Naive thymus-derived CD8-positive, alpha-beta T cell (primary cell): ENCODE measurements around the gene ATP13A2. TPM values are rescaled to one million over a fixed set of nuclear protein-coding genes. Genes with fewer than 3 reads are reported as not detected.

ENCODE experiments used
- ATAC-seq, 2 donors: fragments of 150-1000 bp; cut with Tn5 transposase in 1 of 2; sonication (Bioruptor Pico), chemical (Tn5 transposase) in 1 of 2; 1 replicate in 1 of 2; 2 replicates in 1 of 2; pipeline ENCODE4 v1.10.0; 2021; ENCODE audit warnings: mild to moderate bottlenecking in 2 of 2, moderate library complexity in 2 of 2
- POLR2A ChIA-PET: fragments of 350-600 bp; sonication (Branson Sonifier 250); formaldehyde crosslinking; loops from one replicate; lab custom pipeline; 2021; ENCODE audit warnings: antibody characterized with exemption; lab: Charles Lee
- DNase-seq, 10 donors: peaks; one replicate each; pipeline versions ENCODE4 v3.0.0 to v3.0.0-alpha.2; 2020 to 2022
- H3K27ac Mint-ChIP-seq, 10 donors: one replicate each; pipeline ENCODE4 v1.8.0; 2020 to 2022; ENCODE audit warnings: mild to moderate bottlenecking in 10 of 10, mixed read lengths in 10 of 10, moderate library complexity in 4 of 10, inconsistent platforms in 1 of 10
- H3K27me3 Mint-ChIP-seq, 5 donors: one replicate each; pipeline ENCODE4 v1.8.0; 2021 to 2022; ENCODE audit warnings: mixed read lengths in 5 of 5
- H3K36me3 Mint-ChIP-seq, 3 donors: one replicate each; pipeline ENCODE4 v1.8.0; 2020 to 2022; ENCODE audit warnings: mixed read lengths in 3 of 3, mild to moderate bottlenecking in 2 of 3, inconsistent platforms in 1 of 3
- H3K4me1 Mint-ChIP-seq, 4 donors: one replicate each; pipeline ENCODE4 v1.8.0; 2021 to 2022; ENCODE audit warnings: mixed read lengths in 4 of 4
- H3K4me3 Mint-ChIP-seq, 10 donors: one replicate each; pipeline ENCODE4 v1.8.0; 2020 to 2022; ENCODE audit warnings: mild to moderate bottlenecking in 10 of 10, mixed read lengths in 10 of 10, moderate library complexity in 6 of 10, inconsistent platforms in 1 of 10
- H3K9me3 Mint-ChIP-seq, 9 donors: one replicate each; pipeline ENCODE4 v1.8.0; 2020 to 2022; ENCODE audit warnings: mixed read lengths in 9 of 9, mild to moderate bottlenecking in 3 of 9, inconsistent platforms in 1 of 9, moderate library complexity in 1 of 9
- polyA plus RNA-seq, 3 donors: library from polyadenylated mRNA; unstranded; fragments of 300-500 nt; fragmentation: Illumina TruSeq; gene quantifications; one replicate each; pipeline ENCODE4 v1.2.3, GENCODE V29; 2021
- total RNA-seq, 8 experiments: library from RNA in 2 of 8; stranded (reverse) in 2 of 8; gene quantifications; one replicate each; pipeline ENCODE4 v1.2.3 and lab custom pipeline; 2021 to 2026

Gene ATP13A2
- 10 to 100 TPM; 44.3 to 44.4 TPM for total RNA-seq
- polyA plus RNA-seq = 10 to 100 TPM; 21.6 to 43.7 (median 31.9) TPM
- total RNA-seq (lab: John Stamatoyannopoulos, UW) = 16.2 to 54.0 (median 46.0) reads per million in 6 experiments

- DNase-seq = peak; percentile 73 to 89 (median 83)
- Mint-ChIP-seq H3K9me3 (no peaks in the 10 kb centered on the region), H3K36me3 (peaks cover 0 to 3% (median 0%) of the 10 kb centered on the region in 3 donors), H3K27ac (peak within 1 kb of the TSS; percentile 58 to 86 (median 79)), H3K27me3 (no peaks in the 10 kb centered on the region), H3K4me3 (peak within 1 kb of the TSS; percentile 79 to 91 (median 85)), H3K4me1 (peaks cover 2 to 27% (median 23%) of the 10 kb centered on the region in 4 donors)
- peak; percentile 98 to 99 for ATAC-seq
- POLR2A ChIA-PET = interaction anchor here (1.1 kb wide), 1 partner anchor 107 kb away, joined by 5 read pairs; no protein-coding TSS in a partner anchor
Observed at GRCh38 chr1:17011439-17012307, at the start of gene ATP13A2. Gene ATP13A2 (minus strand): TSS chr1:17011928. CDS start chr1:17011738, 190 bp downstream.

GRCh38 chr1:17061486-17061885, 49.8 kb upstream of the ATP13A2 start:
- POLR2A ChIA-PET = no interaction called here
- Mint-ChIP-seq H3K36me3 (peaks cover 0 to 2% (median 0%) of the 10 kb centered on the region in 3 donors), H3K27me3 (peaks cover 0 to 15% (median 4%) of the 10 kb centered on the region in 5 donors), H3K9me3 (peaks cover 0 to 12% (median 0%) of the 10 kb centered on the region in 9 donors), H3K4me3 (no peak overlapping the region), H3K4me1 (peaks cover 0 to 11% (median 2%) of the 10 kb centered on the region in 4 donors), H3K27ac (no peak overlapping the region)
- ATAC-seq (no peak), DNase-seq (no peak)

GRCh38 chr1:17060306-17060749, 48.6 kb upstream of the ATP13A2 start:
- DNase-seq (no peak), ATAC-seq (no peak)
- peaks cover 0 to 12% (median 0%) of the 10 kb centered on the region in 9 donors for H3K9me3 Mint-ChIP-seq
- peaks cover 0 to 15% (median 4%) of the 10 kb centered on the region in 5 donors for H3K27me3 Mint-ChIP-seq
- peaks cover 0 to 2% (median 0%) of the 10 kb centered on the region in 3 donors for H3K36me3 Mint-ChIP-seq
- H3K4me3 Mint-ChIP-seq = no peak overlapping the region
- no peak overlapping the region for H3K27ac Mint-ChIP-seq
- POLR2A ChIA-PET = no interaction called here
- peaks cover 0 to 10% (median 2%) of the 10 kb centered on the region in 4 donors for H3K4me1 Mint-ChIP-seq

- DNase-seq (peak in 2 of 10 donors; percentile 13 to 20), ATAC-seq (peak; percentile 66 to 68)
- POLR2A ChIA-PET = no interaction called here
- no peak overlapping the region for H3K4me3 Mint-ChIP-seq
- H3K4me1 Mint-ChIP-seq = peaks cover 0 to 12% (median 2%) of the 10 kb centered on the region in 4 donors
- H3K36me3 Mint-ChIP-seq = no peaks in the 10 kb centered on the region
- H3K9me3 Mint-ChIP-seq = peaks cover 0 to 7% (median 0%) of the 10 kb centered on the region in 9 donors
- H3K27me3 Mint-ChIP-seq = peaks cover 0 to 15% (median 4%) of the 10 kb centered on the region in 5 donors
- no peak overlapping the region for H3K27ac Mint-ChIP-seq
Observed at GRCh38 chr1:17059391-17060305, 47.9 kb upstream of the ATP13A2 start.

GRCh38 chr1:17056551-17056950, 44.8 kb upstream of the ATP13A2 start:
- DNase-seq (no peak), ATAC-seq (no peak)
- POLR2A ChIA-PET = no interaction called here
- Mint-ChIP-seq H3K9me3 (no peaks in the 10 kb centered on the region), H3K27ac (peak overlapping the region in 1 of 10 donors; percentile 32), H3K36me3 (peaks cover 0 to under 1% (median 0%) of the 10 kb centered on the region in 3 donors), H3K4me1 (peaks cover 4 to 30% (median 22%) of the 10 kb centered on the region in 4 donors), H3K27me3 (peaks cover 0 to 9% (median 3%) of the 10 kb centered on the region in 5 donors), H3K4me3 (peak overlapping the region in 3 of 10 donors; percentile 33 to 66 (median 61))

GRCh38 chr1:17055801-17056200, 44.1 kb upstream of the ATP13A2 start:
- peak overlapping the region in 7 of 10 donors; percentile 13 to 68 (median 55) for H3K4me3 Mint-ChIP-seq
- H3K4me1 Mint-ChIP-seq = peaks cover 10 to 35% (median 29%) of the 10 kb centered on the region in 4 donors
- peaks cover 0 to 9% (median 3%) of the 10 kb centered on the region in 5 donors for H3K27me3 Mint-ChIP-seq
- peak overlapping the region in 1 of 10 donors; percentile 51 for H3K27ac Mint-ChIP-seq
- POLR2A ChIA-PET = no interaction called here
- no peak for DNase-seq
- H3K9me3 Mint-ChIP-seq = no peaks in the 10 kb centered on the region
- no peak for ATAC-seq
- H3K36me3 Mint-ChIP-seq = peaks cover 0 to 8% (median 0%) of the 10 kb centered on the region in 3 donors

GRCh38 chr1:17053685-17054410, 42.1 kb upstream of the ATP13A2 start, which contains the start of gene SDHB:
Gene SDHB (minus strand): TSS chr1:17054032. CDS start chr1:17054019, 13 bp downstream.
- Mint-ChIP-seq H3K36me3 (peaks cover 0 to 24% (median 5%) of the 10 kb centered on the region in 3 donors), H3K4me3 (peak within 1 kb of the TSS; percentile 97 to 100 (median 99)), H3K9me3 (no peaks in the 10 kb centered on the region), H3K27me3 (peaks cover 0 to 9% (median 3%) of the 10 kb centered on the region in 5 donors), H3K4me1 (peaks cover 10 to 35% (median 31%) of the 10 kb centered on the region in 4 donors), H3K27ac (peak within 1 kb of the TSS; percentile 94 to 99 (median 98))
- ATAC-seq (peak; percentile 99), DNase-seq (peak; percentile 95 to 100 (median 99))
- POLR2A ChIA-PET = interaction anchor here (0.6 to 1.2 kb wide), 5 partner anchors 12 to 1207 kb away, joined by 3 to 7 read pairs (median 5); partner anchors contain the start of gene SPEN

- H3K9me3 Mint-ChIP-seq = no peaks in the 10 kb centered on the region
- peaks cover 0 to 29% (median 5%) of the 10 kb centered on the region in 3 donors for H3K36me3 Mint-ChIP-seq
- H3K4me1 Mint-ChIP-seq = peaks cover 10 to 37% (median 31%) of the 10 kb centered on the region in 4 donors
- DNase-seq (no peak), ATAC-seq (no peak)
- H3K27me3 Mint-ChIP-seq = peaks cover 0 to 4% (median under 1%) of the 10 kb centered on the region in 5 donors
- POLR2A ChIA-PET = interaction anchor here (0.6 to 0.9 kb wide), 3 partner anchors 148 to 1206 kb away, joined by 4 to 5 read pairs (median 5); partner anchors contain the start of gene SPEN
- H3K4me3 Mint-ChIP-seq = peak overlapping the region; percentile 97 to 100 (median 99)
- H3K27ac Mint-ChIP-seq = peak overlapping the region; percentile 94 to 99 (median 98)
Observed at GRCh38 chr1:17053086-17053684, 41.5 kb upstream of the ATP13A2 start.

GRCh38 chr1:17052641-17053040, 40.9 kb upstream of the ATP13A2 start:
- Mint-ChIP-seq H3K36me3 (peaks cover 0 to 29% (median 5%) of the 10 kb centered on the region in 3 donors), H3K27me3 (no peaks in the 10 kb centered on the region), H3K27ac (peak overlapping the region in 8 of 10 donors; percentile 16 to 95 (median 75)), H3K9me3 (no peaks in the 10 kb centered on the region), H3K4me1 (peaks cover 10 to 42% (median 33%) of the 10 kb centered on the region in 4 donors), H3K4me3 (peak overlapping the region; percentile 33 to 99 (median 84))
- DNase-seq = no peak
- POLR2A ChIA-PET = no interaction called here
- no peak for ATAC-seq

- Mint-ChIP-seq H3K27me3 (no peaks in the 10 kb centered on the region), H3K9me3 (no peaks in the 10 kb centered on the region), H3K36me3 (peaks cover 0 to 30% (median 5%) of the 10 kb centered on the region in 3 donors), H3K4me3 (peak overlapping the region in 6 of 10 donors; percentile 67 to 99 (median 90)), H3K27ac (peak overlapping the region in 3 of 10 donors; percentile 43 to 76 (median 74)), H3K4me1 (peaks cover 10 to 42% (median 33%) of the 10 kb centered on the region in 4 donors)
- no peak for ATAC-seq
- POLR2A ChIA-PET = no interaction called here
- DNase-seq = no peak
Observed at GRCh38 chr1:17052038-17052437, 40.3 kb upstream of the ATP13A2 start.
